Subcutaneous adipose tissue (tissue), 4 donors: ENCODE measurements around the gene SOX1. TPM values are rescaled to one million over a fixed set of nuclear protein-coding genes. Genes with fewer than 3 reads are reported as not detected.

Experiments
- total RNA-seq, 4 donors: library from RNA; depleted of rRNA; stranded (reverse); fragments of >200 nt; gene quantifications; one replicate each; pipeline ENCODE4 v1.1.0, GENCODE V29; 2016
- TF ChIP-seq, protein P1 (sequence below): fragments of 450-650 bp; IDR thresholded peaks from one replicate; pipeline ENCODE4 v1.5.1; 2016; ENCODE audit warnings: low read depth, mild to moderate bottlenecking, control low read depth, antibody characterized with exemption, moderate library complexity

Gene SOX1
- total RNA-seq, 4 donors from 2014 or later, result not detected

DNA sequence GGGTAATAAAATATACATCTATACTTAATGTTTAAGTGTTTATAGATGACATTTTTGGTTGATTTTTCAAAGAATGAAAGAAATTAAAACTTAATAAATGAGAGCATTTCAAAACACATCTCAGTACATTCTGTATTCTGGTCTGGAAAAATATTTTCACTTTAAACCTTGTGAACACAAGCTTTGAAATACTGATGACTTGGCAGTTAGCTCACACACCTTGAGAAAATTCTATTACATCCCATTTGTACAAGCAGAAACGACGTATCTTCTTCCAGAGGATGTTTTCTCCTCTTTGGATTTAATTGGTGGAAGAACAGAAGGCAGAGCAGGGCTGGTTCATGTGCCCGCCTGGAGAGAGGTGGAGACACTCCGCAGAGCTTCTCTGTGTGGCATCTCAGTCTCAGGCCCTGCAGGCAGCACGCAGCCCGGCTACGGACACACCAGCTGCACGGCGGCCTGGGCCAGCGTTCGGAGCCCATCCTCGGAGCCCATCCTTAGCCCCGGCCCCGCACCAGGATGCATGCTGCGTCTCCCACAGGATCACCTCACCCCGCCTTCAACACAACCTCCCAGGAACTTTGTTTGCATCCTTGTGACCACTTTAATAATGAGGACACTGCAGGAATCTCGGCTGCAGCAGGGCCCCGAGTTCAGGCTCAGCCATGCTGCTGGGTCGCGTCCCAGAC lies 48.6 kb downstream of the SOX1 start:
- TF ChIP-seq, protein P1, sequence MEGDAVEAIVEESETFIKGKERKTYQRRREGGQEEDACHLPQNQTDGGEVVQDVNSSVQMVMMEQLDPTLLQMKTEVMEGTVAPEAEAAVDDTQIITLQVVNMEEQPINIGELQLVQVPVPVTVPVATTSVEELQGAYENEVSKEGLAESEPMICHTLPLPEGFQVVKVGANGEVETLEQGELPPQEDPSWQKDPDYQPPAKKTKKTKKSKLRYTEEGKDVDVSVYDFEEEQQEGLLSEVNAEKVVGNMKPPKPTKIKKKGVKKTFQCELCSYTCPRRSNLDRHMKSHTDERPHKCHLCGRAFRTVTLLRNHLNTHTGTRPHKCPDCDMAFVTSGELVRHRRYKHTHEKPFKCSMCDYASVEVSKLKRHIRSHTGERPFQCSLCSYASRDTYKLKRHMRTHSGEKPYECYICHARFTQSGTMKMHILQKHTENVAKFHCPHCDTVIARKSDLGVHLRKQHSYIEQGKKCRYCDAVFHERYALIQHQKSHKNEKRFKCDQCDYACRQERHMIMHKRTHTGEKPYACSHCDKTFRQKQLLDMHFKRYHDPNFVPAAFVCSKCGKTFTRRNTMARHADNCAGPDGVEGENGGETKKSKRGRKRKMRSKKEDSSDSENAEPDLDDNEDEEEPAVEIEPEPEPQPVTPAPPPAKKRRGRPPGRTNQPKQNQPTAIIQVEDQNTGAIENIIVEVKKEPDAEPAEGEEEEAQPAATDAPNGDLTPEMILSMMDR, result no peak

DNA sequence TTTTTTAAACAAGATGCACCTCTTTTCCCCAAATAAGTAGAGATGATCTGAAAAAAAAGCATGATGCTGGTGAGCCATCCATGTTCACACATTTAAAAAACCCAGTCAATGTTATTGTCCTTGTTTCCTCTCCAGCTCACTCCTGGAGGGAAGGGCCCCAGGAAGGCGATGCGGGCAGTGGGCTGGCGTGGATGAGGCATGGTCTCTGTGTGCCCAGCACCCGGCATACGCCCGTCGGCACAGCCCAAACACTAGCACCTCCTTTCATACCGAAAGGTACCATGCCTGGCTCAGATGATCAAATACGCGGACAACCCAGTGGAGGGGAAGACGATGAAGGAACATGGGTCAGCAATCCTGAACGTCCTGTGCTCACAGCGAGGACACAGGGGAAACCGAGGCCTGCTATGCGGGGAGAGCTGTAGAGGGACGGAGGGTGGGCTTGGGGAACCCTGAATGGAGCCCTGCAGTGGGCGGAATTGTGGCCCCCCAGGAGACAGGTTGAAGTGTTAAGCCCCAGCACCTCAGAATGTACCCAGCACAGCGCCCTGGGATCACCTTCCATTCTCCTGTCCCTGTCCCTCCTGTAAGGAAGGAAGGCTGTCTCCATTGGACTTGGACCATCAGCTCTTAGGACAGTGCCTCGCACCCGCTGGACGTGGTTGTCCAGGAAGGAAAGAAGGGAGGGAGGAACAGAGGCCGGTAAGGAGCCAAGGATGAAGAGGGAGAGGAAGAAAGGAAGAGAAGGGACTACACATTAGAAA lies 49.4 kb downstream of the SOX1 start:
- TF ChIP-seq, protein P1, result no peak

DNA sequence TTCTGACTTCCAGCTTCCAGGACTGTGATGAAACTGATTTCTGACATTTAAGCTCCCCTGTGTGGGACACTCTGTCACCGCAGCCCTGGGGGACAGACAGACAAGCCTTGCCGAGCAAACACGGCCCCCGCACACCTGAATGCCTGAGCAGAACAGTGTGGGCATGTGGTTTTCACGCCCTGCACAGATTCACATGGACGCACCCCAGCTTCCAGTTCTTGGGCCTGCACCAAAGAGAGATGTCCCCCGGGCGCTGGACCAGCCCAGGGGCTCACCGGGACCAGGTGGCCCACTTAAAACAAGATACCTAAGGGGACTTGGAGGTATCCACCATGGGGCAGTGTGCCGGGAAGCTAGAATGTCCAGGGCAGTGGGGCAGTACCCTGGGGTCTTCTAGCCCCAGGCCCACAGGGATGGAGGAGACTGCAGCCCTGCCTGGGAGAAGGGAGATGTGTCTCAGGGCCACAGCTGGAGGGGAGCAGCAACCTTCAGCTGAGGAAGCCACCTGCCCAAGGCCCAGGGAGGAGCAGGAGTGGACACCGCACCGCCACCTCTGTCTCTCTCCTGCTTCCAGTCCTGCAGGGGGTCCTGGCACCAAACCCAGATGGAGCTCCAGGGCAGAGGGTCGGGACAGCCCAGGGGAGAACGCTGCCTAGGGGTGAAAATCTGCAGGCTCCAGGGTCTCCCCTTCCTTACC lies 50.5 kb downstream of the SOX1 start:
- TF ChIP-seq, protein P1, result no peak

- TF ChIP-seq, protein P1, result no peak
Measured at GRCh38 chr13:112117955-112118302, 51.0 kb downstream of the SOX1 start.

GRCh38 chr13:112118451-112119064 lies 51.6 kb downstream of the SOX1 start:
- TF ChIP-seq, protein P1, result no peak

DNA sequence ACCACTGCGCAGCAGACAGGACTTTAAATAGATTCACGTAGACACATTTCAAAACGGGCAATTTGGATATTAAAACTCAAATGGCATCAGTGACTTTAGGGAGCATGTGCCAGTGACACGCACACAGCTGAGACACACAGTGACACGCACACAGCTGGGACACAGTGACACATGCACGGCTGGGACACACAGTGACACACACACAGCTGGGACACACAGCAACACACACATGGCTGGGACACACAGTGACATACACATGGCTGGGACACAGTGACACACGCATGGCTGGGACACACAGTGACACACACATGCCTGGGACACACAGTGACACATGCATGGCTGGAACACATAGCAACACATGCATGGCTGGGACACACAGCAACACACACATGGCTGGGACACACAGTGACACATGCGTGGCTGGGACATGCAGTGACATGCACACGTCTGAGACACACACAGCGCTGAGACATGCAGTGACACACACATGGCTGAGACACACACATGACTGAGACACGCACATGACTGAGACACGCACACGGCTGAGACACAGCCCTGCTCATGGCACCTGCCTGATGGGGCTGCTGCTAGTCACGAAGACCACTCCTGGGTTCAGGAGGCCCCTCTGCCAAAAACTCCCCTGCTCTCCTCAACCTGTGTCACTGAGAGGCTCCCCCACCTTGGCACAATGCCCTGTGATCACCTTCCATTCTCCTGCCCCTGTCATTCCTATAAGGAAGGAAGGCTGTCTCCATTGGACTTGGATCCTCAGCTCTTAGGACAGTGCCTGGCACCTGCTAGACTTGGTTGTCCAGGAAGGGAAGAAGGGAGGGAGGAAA lies 52.5 kb downstream of the SOX1 start:
- TF ChIP-seq, protein P1, result no peak
